HEK293T (cell line): ENCODE results near the gene RASA3.

Experiments
- BHLHE40 ChIP-seq: fragments of 450-650 bp; IDR thresholded peaks from 2 replicates; pipeline ENCODE4 v1.6.1; 2016; ENCODE audit warnings: mild to moderate bottlenecking, moderate library complexity, borderline replicate concordance
- NFRKB ChIP-seq: fragments of 450-650 bp; IDR thresholded peaks from 2 replicates; pipeline ENCODE4 v1.6.1; 2016; ENCODE audit warnings: mild to moderate bottlenecking, moderate library complexity
- SP1 ChIP-seq: fragments of 450-650 bp; IDR thresholded peaks from 2 replicates; pipeline ENCODE4 v1.6.1; 2017
- TARDBP ChIP-seq: fragments of 450-650 bp; IDR thresholded peaks from 2 replicates; pipeline ENCODE4 v1.6.1; 2016

DNA sequence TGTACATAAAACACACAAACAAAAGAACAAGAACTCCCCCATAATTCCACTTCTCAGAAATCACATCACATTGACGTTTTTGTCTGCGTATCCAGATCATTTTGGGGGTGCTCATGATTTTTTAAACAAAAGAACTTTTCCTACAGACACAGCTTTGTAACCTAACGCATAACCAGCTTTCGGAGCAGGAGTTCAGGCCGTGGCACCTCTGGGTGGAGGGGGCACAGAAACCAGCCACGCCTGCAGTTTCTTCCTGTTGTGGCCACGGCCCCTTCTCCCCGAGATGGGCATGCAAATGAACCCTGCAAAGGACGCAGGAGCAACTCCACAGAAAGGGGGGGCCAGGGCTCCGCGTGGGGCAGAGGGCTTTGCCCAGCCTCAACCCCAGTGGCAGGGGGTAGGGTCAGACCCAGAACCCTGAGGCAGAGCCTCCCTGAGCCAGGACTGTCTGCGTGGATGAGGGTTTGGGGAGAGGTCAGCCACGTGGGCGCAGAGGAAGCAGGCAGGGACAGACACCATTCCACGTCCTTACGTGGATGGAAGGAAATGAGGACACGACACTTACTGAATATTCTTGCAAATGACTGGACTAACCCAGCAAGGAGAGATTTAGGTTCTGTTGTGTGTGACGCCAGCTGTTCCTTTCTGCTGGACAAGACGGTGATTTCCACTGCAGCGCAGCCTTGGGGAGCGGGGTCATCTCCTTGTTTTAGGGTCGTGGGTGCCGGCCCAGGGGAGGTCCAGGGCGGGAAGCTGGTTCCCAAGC lies 64.4 kb downstream of the RASA3 start:
- TF ChIP-seq NFRKB (no peak), BHLHE40 (no peak), SP1 (no peak), TARDBP (no peak)
